HS-27A (cell line): Measurements from ENCODE around the gene DAPK1.

Source experiments
- DNase-seq: peaks from one replicate; pipeline ENCODE4 v3.0.0-alpha.2; 2012; ENCODE audit warnings: low read depth, missing footprints

The DAPK1 gene

DNA sequence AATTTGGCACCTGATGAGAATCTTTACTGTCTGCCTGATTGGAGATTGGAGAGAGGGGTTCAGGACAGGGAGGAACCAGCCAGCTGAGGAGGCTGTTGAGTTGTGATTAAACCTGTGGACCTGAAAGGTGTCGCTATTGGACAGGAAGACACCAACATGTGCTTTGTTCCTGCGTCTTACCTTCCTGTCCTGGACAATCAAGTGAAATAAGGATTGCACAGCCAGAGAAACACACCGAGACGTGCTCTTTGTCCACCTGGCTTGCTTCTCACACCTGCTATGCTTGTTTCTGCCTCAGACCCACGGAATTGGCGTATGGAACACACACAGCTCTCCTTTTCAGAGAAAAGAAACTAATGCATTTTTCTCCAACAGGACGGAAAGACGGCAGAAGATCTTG, 170.6 kb downstream of the DAPK1 start:
- DNase-seq = no peak

DNA sequence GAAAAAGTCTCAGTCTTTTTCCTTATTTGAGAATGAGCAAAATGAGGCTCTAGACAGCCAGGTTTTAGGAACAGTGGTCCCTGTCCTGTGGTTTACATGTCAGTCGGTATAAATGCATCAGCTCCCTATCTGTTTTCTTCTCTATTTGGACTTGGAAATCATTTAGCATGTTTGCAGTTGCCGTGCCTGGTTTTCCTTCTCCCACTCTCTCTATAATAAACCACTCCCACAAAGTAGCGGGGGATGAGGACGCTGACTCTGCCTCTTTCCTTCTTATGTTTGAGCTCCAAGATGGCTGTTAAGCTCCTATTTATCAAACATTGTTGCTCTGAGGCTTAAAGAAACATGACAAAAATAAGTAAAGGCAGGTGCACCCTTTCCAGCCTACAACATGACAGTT, 171.1 kb downstream of the DAPK1 start:
- DNase-seq = no peak

DNA sequence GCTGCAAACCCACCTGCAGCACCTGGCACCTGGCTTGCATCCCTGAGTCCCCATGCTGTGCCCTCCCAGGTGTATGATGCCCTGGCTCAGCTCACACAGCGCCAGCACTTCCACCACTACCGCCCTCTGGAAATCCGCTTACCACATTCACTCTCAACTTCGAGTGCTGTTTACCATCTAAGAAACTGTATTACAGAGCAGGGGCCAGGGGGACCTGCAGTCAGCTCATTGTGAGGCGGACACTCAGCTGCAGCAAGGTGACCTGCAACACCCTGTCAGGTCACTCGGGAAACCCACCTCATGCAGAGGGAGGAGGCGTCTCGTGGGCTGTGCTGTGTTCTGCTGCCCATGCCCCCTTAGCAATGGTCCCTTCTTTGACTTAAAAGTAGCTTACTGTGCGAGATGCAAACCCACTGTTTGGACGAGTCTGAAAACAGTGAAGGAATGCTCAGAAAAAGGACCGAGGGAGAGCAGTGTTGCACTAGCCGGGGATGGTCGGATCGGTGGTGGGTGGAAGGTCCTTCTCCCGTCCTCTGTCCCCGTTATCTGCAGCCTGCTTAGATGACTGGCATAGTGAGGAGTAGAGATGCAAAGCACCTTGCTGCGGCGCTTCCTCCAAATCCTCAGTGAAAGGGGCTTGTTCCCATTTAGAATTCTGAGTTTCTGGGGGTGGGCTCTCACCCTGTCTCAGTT, 173.1 kb downstream of the DAPK1 start:
- no peak for DNase-seq

DNA sequence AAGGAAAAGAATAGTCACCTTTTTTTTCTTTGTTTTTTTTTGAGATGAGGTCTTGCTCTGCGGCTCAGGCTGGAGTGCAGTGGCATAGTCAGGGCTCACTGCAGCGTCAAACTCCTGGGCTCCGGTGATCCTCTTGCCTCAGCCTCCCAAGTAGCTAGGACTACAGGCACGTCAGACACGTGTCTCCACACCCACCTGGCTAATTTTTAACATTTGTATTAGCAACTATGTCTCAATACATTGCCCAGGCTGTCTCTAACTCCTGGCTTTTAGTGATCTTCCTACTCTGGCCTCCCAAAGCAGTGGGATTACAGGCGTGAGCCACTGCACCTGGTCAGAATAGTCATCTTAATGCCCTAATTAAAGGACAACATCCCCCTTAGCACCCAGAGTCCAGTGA, 173.8 kb downstream of the DAPK1 start:
- DNase-seq = no peak

DNA sequence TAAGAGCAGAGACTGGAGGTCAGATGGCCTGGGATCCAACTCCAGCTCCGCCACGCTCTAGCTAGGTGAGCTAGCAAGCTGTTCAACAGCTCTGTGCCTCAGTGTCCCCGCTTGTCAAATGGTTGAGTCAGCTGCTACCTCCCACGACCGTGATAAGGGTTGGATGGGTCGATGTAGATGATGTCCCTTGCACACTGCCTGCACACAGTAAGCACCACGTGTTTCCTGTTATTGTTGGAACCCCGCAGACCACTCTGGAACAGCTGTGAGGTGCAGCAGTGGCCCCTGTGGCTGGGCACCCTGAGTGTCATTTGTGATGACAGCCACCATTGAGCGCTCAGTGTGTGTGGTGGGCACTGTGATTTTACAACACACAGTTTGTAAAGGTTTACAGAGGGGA, 174.3 kb downstream of the DAPK1 start:
- DNase-seq = no peak

DNA sequence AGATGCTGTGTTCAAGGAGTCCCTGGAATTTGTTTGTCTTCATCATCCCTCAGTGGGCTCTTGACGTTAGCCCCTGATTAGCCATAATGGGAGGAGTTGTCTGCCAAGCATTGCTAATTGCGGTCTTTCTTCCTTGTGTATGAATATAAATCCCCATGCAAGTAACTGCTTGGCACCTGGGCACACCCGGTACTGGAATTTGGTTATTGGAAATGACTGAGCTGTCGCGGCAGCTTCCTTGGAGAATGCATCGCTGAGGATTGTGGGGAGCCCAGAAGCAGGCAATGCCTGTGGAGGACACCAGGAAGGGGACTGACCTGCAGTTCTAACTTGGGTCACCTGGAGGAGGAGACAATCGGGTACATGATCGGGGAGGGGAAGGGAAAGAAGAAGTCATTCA, 174.9 kb downstream of the DAPK1 start:
- DNase-seq = no peak

DNA sequence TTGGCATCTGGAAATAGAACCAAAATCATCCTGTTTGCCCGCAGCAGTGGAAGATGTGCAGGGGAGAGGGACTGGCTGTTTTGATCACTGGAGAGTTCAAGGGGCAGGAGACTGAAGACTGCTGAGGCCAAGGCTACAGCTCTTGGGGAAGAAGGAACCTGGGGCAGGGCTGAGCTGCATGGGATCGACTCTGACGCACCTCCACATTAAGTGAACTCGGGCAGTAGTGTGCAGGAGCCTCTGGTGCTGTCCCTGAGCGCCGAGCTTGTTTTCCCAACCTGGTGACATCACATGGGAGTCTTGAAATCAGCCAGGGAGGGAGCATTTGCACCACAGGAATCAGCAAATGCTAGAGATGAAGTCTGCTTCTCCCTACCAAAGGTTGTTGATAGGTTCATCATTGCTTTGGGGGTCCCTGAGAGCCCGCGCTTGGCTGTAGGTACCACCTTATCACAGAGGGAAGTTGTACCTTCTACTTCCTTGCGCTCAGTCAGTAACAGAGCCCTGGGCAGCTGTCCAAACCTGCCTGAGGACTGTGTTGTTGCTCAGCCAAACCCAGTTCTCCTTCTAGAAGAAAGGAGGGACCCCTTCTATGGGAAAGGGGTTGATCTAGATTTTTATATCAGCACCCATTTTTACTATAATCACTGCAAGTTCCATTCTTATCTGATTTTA, 175.9 kb downstream of the DAPK1 start:
- no peak for DNase-seq

DNA sequence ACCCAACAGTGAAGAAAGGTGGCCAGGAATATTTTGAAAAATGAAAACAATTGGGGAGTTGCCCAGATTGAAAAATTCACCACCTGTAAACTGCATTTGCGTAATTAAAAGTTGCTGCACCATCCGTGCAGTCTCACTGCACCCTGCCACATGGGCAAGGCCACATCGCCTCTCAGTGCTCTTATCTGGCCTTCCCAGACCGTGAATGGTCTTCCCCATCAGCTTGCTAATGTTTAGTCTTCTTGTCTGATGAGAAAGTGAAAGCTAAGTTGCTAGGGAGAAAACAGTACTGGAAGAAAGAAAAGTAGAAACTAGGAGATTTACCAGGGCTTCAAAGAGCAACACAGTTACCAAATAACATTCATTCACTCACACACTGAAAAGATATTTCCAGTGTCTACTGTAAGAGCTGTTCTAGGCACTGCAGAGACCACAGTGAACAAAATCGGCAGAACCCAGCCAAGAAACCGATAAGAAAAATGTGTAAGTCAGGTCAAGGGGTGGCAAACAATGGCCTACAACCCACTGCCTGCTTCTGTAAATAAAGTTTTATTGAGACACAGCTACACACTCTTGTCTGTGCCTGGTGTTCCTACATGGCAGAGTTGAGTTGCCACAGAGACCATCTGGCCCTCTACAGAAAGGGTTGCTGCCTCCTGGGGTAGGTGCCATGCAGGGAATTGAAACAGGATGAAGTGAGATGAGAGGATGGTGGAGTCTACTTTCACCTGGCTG, 177.1 kb downstream of the DAPK1 start:
- DNase-seq = no peak

DNA sequence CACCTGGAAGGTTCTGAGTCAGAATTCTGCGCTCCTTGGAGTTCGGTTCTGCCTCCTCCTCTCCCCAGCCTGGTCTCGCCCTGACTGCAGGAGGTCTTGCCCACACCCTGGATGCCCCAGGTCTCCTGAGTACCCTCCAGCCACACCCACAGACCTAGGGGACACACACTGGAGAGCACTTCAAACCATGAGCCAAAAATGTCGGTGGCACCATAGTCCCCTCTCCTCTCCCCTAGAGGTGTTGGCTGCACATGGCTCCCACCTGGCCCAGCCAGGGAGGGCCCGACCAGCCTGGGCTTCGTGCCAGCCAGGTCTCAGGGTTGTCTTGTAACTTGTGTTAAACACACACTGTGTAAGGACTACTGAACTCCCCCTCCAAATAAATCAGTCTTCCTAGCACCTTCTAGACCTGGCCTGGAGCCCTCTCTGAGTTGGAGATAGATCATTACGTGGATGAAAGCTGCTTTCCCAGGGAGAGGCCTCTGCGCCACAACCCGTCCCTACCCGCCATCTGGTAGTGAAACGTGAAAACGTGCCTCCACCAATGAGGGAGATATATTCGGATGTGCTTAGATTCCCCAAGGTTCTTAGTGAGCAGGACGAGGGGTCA, 178.3 kb downstream of the DAPK1 start:
- DNase-seq = no peak

DNA sequence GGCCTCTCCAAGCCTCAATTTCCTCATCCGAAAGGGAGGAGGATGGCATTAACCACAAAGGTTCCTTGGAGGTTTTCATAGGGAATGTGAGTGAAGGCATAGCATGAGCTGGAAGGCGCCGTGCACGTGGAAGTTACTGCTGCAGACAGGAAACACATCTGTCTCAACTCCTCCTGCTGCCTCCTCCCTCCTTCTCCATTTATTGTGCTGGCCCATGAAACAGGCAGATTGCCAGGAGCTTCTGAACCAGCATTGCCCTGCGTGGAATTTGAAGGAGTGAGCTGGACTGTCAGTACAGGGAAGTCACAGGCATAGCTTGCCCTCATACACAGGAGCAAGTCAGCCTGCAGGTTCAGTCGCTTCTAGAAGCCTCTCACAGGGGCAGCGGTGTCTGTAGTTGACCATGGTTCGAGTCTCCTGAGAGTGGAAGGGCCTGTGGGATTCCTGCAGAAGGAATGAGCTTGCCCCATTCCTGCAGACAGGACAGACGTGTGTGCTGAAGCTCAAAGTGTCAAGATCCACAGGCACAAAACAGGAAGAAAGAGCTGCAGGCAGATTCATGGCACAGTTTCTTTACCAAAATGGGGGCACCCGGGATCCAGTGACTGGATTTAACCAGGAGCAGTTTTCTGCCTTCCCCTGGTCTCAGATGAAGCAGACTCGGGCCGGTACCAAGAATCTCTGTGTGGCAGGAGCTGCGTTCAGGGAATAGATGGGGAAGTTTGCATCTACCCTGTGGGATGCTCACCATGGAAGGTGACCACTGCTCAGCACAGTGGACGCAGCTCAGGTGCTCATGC, 179.5 kb downstream of the DAPK1 start:
- DNase-seq = no peak

DNA sequence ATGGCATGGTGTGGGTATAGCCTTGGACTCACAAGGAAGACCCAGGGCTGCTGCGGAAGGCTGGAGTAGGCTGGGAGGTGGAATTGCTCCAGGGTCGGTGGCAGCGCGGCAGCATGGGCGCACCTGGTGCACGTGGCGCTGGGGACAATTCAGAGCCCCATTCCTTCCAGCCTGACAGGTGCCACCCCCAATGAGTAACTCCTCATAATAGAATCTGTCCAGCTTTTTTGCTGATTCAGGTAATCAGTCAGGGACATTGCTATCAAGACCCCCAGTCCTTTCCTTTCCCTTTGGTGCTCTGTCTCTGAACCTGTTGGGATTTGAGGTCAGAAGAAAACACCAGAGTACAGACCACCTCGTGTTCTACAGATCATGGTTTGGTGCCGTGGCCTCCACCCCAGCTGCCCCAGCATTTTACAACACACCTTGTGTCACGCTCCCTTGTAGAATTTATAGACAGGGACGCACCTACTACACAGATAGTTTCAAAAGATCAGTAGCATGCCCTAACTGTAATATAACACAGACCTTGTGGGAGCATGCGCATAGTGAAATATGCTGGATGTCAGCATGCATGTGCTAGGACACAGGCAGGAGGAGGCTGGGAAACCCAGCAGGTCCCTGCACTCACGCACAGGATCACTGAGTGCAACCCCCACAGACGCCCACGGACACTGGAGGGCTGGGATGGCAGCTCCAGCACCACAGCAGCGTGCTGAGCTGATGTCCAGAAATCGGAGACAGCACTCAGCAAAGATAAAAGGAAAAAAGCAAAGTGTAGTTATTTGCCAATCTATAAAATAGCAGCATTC, 180.3 kb downstream of the DAPK1 start:
- no peak for DNase-seq

DNA sequence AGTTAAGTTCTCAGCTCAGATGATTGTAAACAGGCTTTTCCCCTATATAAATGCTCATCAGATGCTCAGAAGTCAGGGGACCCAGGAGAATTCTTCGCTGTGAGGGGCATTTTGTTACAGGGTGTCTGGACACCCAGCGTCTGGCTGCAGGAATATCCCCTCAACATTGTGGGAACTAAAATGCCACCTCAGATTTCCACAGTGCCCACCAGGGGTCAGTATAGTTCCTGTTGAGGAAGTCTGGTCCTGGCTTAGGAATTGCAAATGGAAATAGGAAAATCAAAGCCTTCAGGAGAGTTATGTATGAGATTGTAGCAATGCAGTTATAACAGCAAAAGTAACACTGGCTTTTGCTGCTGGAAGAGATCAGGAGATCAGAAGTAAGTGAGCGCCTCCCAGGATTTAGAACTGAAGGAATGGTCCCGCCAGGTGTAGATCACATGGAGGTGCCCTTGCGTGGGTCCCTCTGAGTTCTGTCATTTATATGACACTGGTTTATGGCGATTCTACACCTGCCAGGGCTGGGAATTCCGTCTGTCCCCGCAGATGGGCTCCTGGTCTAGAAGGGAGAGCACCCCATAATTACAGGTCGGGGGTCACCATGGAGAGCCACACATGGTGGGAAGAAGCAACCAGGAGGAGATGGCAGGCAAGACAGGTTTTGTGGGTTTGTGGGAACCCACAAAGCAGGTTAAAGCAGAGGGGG, 181.1 kb downstream of the DAPK1 start:
- no peak for DNase-seq

DNA sequence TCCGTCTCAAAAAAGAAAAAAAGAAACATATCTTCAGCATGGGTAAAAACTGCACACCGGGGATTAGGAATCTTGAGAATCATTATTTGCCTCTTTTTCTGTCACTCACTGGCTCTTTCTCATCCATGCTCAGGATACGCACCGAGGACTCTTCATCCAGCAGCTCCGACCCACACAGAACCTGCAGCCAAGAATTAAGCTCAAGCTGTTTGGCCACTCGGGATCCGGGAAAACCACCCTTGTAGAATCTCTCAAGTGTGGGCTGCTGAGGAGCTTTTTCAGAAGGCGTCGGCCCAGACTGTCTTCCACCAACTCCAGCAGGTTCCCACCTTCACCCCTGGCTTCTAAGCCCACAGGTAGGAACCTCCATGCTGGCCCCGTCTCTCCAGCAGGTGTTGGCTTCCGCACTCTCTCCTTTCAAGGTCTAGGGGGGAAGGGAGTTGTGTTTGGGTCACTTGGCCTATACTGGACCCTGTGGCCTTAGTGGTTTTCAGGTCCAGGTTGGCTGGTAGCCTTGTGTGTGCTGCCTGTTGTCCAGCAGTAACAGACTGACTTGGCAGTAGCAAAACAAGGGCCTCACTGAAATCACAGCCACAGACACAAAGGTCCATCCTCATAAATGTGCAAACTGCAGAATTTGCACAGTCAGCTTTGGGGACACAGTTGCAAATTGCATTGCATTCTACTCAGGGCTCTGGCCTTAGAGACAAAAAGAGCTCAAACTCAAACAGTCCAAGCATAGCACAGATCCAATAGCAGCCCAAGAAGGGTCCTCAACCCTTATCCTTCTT, 183.8 kb downstream of the DAPK1 start:
- no peak for DNase-seq

DNA sequence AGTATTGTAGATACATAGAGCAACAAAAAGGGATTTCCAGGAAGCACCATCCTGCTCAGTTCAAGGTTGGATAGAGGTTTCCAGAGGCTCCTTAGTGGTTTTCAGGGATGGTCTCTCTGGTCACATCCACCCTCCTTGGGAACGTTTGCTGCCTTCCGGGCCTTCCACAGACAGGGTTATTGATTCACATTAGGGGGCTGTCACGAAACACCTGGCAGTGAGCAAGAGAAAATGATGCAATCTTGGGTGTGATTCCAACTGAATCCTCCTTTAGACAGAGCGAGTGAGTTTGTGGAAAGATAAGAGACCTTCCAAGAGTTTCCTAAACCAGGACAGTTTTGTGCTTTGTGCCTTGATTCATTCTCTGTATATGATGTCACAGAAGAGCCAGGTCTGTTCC, 184.4 kb downstream of the DAPK1 start:
- DNase-seq = no peak

DNA sequence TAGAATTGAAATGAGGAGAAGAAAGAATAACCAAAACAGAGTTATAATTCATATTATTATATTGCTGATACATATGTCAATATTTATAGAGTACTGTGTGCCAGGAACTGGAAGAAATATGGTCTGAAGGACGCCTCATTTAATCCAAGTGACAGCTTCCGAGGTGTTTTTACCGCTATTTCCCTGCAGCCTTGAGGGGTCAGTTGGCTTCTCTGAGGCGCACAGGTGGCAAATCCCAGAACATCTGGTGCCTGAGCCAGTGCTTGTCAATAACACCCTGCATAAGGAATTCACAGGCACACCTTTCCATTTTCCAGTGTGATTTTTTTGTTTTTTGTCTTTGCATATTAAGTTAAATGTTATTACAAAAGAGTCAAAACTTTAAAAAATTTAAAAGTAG, 185.0 kb downstream of the DAPK1 start:
- no peak for DNase-seq

DNA sequence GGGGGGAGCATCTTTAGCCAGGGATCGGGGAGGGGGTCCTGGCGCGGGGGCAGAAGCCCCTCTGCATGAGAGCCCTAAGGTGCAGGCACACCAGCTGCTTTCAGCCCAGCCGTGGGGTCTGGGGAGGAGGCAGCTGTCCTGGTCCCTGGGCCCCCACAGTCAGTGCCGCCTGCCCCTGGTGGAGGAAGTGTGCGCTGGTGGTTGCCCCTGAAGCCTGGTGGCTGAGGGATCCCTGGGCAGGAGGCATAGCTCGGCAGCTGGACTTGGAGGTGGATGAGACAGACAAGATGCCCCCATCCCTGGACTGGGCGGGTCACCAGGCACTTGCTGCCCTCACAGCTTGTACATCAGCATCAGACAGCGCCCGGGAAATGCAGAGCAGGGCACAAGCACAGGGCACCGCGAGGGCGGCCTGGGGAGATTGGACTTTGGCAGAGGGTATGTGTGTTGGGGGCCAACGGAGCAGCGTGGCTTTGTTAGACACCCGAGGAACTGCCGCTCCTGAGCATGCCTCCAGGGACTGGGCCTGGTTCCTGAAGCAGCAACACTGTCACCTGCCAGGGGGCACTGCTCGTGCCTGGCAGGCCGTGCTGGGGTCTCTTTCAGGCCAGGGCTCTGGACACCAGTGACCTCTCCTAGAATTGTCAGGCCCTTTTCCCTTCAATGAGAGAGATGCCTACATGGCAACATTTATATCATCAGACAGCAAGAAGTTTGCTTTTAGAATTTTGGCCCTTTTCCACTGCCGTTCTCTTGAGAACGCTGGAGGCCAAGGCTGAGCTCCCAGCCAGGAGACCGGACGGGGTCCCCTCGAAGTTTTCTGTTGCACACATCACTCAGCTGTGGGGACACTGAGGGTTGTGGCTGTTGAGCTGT, 186.3 kb downstream of the DAPK1 start:
- no peak for DNase-seq

DNA sequence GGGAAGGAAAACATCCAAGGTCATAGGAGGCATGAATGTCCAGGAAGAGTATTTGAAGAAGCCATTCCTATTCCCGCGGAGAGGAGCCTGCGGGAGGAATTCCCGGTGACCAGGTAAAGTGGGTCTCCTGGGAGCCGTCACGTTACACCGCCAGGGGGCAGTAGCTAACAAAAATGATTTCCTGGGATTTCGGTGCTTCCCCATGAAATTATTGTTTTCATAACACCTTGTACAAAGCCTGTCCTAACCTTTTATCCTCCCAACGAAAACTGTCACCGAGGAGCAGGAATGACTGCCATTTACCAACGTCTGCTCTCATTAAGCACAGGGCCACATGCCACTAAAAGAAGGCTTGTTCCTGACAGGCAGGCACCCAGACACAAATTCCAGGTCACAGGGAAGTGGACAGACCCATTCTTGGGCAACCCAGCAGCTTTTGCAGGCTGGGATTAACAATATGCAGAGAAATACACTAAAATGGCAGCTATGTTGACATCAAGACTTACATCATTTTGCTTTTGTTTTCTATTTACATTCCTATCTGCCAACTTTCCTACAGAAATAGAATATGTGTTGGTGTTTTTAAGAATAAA, 187.1 kb downstream of the DAPK1 start:
- no peak for DNase-seq

DNA sequence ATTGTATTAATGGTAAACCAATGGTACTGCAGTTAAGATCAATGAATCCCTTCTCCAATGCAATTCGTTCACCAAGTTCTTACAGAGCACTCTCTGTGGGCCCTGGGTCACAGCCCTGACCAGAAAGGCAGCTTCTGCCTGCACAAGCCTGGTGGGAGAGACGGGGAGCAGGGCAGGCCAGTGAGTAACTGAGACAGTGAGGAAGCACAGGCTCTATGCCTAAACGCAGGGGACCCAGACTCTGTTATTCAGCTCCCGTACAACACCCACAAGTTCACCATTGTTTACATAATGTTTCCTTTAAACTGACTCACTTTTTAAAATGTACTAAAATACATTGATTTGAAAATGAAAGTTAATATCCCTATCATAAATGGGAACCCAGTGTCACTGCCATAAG, 187.8 kb downstream of the DAPK1 start:
- DNase-seq = no peak
